Neural cell (in vitro differentiated cells): Measurements from ENCODE around the gene LPP. TPM values are rescaled to one million over a fixed set of nuclear protein-coding genes. Genes with fewer than 3 reads are reported as not detected.
A peak's percentile ranks its signal among the peaks of the same experiment; 100 is the strongest.

ENCODE experiments used
- H2AFZ ChIP-seq: fragments of 200-600, 300-800 bp; sonication (generic), shearing (Covaris generic); 2 replicates; pipeline ENCODE4 v1.6.0; 2014; ENCODE audit warnings: low read depth, mild to moderate bottlenecking, antibody characterized with exemption, low read length, moderate library complexity
- H3F3A ChIP-seq: fragments of 200-600 bp; shearing (Covaris generic); 2 replicates; pipeline ENCODE4 v1.6.1; 2016; ENCODE audit warnings: mild to moderate bottlenecking, moderate library complexity, mixed read lengths, antibody characterized with exemption, low read length; ENCODE audit not compliant: insufficient read depth, poor library complexity, severe bottlenecking
- H3K27ac ChIP-seq: fragments of 200-600, 300-800 bp; sonication (generic), shearing (Covaris generic); 2 replicates; pipeline ENCODE4 v1.5.1; 2014; ENCODE audit warnings: mild to moderate bottlenecking, low read length, moderate library complexity
- H3K27me3 ChIP-seq: fragments of 300-800, 200-600 bp; sonication (generic), shearing (Covaris generic); 2 replicates; pipeline ENCODE4 v1.6.0; 2014; ENCODE audit warnings: mild to moderate bottlenecking, low read depth, low read length, moderate library complexity; ENCODE audit not compliant: insufficient read depth
- H3K36me3 ChIP-seq: fragments of 300-800, 200-600 bp; sonication (generic), shearing (Covaris generic); 2 replicates; pipeline ENCODE4 v1.5.1; 2014; ENCODE audit warnings: mild to moderate bottlenecking, antibody characterized with exemption, low read length, moderate library complexity; ENCODE audit not compliant: insufficient read depth
- H3K4me2 ChIP-seq: fragments of 300-800, 200-600 bp; sonication (generic), shearing (Covaris generic); 2 replicates; pipeline ENCODE4 v1.6.0; 2014; ENCODE audit warnings: mild to moderate bottlenecking, low read length
- H3K4me3 ChIP-seq: fragments of 300-800, 200-600 bp; sonication (generic), shearing (Covaris generic); 2 replicates; pipeline ENCODE4 v1.5.1; 2014; ENCODE audit warnings: mild to moderate bottlenecking, low read length, moderate library complexity
- H3K79me2 ChIP-seq: fragments of 200-600 bp; shearing (Covaris generic); replicated peaks from 2 replicates; pipeline ENCODE4 v1.6.0; 2014; ENCODE audit warnings: mild to moderate bottlenecking, low read length, moderate library complexity; ENCODE audit not compliant: insufficient read depth
- H3K9ac ChIP-seq: fragments of 300-800, 200-600 bp; sonication (generic), shearing (Covaris generic); 2 replicates; pipeline ENCODE4 v1.6.1; 2016; ENCODE audit warnings: mild to moderate bottlenecking, low read length, mixed read lengths
- H3K9me2 ChIP-seq: fragments of 200-600 bp; shearing (Covaris generic); 2 replicates; pipeline ENCODE4 v1.6.1; 2016; ENCODE audit warnings: mild to moderate bottlenecking, low read length, mixed read lengths; ENCODE audit not compliant: insufficient read depth
- H3K9me3 ChIP-seq: fragments of 200-600, 300-800 bp; sonication (generic), shearing (Covaris generic); 2 replicates; pipeline ENCODE4 v1.6.1; 2016; ENCODE audit warnings: mild to moderate bottlenecking, mixed run types, low read length, moderate library complexity, mixed read lengths
- H4K20me1 ChIP-seq: fragments of 200-600 bp; shearing (Covaris generic); 2 replicates; pipeline ENCODE4 v1.6.1; 2016; ENCODE audit warnings: mild to moderate bottlenecking, mixed run types; ENCODE audit not compliant: insufficient read depth
- EP300 ChIP-seq: fragments of 450-650 bp; conservative IDR thresholded peaks from 2 replicates; pipeline ENCODE4 v1.6.1; 2014; ENCODE audit warnings: antibody characterized with exemption, mild to moderate bottlenecking, moderate library complexity; ENCODE audit not compliant: poor library complexity, severe bottlenecking
- EZH2 ChIP-seq: fragments of 200-600, 300-800 bp; shearing (Covaris generic), sonication (generic); IDR thresholded peaks from 2 replicates; pipeline ENCODE4 v1.6.1; 2014; ENCODE audit warnings: antibody characterized with exemption, low read length, borderline replicate concordance, mild to moderate bottlenecking; ENCODE audit not compliant: insufficient read depth, poor library complexity, severe bottlenecking
- MXI1 ChIP-seq: fragments of 450-650 bp; conservative IDR thresholded peaks from 2 replicates; pipeline ENCODE4 v1.6.1; 2014; ENCODE audit warnings: antibody characterized with exemption, mild to moderate bottlenecking; ENCODE audit not compliant: poor library complexity, severe bottlenecking
- POLR2AphosphoS5 ChIP-seq: IDR thresholded peaks from 2 replicates; pipeline ENCODE4 v1.6.1; 2012
- RAD21 ChIP-seq: fragments of 450-650 bp; conservative IDR thresholded peaks from 2 replicates; pipeline ENCODE4 v1.6.1; 2014; ENCODE audit warnings: antibody characterized with exemption, mild to moderate bottlenecking, moderate library complexity
- SMC3 ChIP-seq: fragments of 450-650 bp; conservative IDR thresholded peaks from 2 replicates; pipeline ENCODE4 v1.6.1; 2014; ENCODE audit warnings: antibody characterized with exemption, mild to moderate bottlenecking, moderate library complexity; ENCODE audit not compliant: poor library complexity
- TAF1 ChIP-seq: IDR thresholded peaks from 2 replicates; pipeline ENCODE4 v1.6.1; 2012; ENCODE audit warnings: low read depth
- polyA plus RNA-seq: library from polyadenylated mRNA; depleted of rRNA; stranded (reverse); fragments of >200 nt; gene quantifications from 2 replicates; pipeline ENCODE4 v1.2.3, GENCODE V29; 2014
- TF ChIP-seq, protein P1 (sequence below): fragments of 450-650 bp; IDR thresholded peaks from 2 replicates; pipeline ENCODE4 v1.5.1; 2014; ENCODE audit warnings: antibody characterized with exemption, mild to moderate bottlenecking, moderate library complexity; ENCODE audit not compliant: poor library complexity, severe bottlenecking
- TF ChIP-seq, protein P2 (sequence below): IDR thresholded peaks from 2 replicates; pipeline ENCODE4 v1.6.1; 2012; ENCODE audit warnings: borderline replicate concordance

The LPP gene
- polyA plus RNA-seq, 1 donor from 2014 or later: 3.0 TPM

DNA sequence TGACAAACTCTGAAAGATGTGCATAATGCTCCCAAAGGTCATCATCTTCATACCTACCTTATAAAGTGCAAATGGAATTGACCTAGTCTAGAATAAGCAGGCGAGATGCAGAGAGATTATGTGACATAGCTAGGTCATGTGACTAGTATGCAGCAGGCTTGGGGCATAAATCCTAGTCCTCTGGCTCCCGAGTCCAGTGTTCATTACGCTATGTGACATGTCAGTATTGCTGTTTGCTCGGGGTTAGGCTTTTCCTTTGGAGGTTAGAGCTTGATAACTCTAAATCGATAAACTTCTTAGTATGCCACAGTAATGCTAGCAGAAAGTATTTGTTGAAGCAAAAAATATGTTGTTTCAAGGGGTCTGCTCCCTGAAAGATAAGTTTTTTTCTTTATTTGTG is 536.1 kb downstream of the LPP start:
- no peaks in the 10 kb centered on the region for H4K20me1 ChIP-seq
- no peaks in the 10 kb centered on the region for H3K9me3 ChIP-seq
- H3K27me3 ChIP-seq: no peaks in the 10 kb centered on the region
- H3K79me2 ChIP-seq: no peaks in the 10 kb centered on the region
- no peak overlapping the region for H3K4me3 ChIP-seq
- H3K9me2 ChIP-seq: no peaks in the 10 kb centered on the region
- TF ChIP-seq EZH2 (no peak), SMC3 (no peak), POLR2AphosphoS5 (no peak), RAD21 (no peak), EP300 (no peak), TAF1 (no peak)
- TF ChIP-seq, protein P1, sequence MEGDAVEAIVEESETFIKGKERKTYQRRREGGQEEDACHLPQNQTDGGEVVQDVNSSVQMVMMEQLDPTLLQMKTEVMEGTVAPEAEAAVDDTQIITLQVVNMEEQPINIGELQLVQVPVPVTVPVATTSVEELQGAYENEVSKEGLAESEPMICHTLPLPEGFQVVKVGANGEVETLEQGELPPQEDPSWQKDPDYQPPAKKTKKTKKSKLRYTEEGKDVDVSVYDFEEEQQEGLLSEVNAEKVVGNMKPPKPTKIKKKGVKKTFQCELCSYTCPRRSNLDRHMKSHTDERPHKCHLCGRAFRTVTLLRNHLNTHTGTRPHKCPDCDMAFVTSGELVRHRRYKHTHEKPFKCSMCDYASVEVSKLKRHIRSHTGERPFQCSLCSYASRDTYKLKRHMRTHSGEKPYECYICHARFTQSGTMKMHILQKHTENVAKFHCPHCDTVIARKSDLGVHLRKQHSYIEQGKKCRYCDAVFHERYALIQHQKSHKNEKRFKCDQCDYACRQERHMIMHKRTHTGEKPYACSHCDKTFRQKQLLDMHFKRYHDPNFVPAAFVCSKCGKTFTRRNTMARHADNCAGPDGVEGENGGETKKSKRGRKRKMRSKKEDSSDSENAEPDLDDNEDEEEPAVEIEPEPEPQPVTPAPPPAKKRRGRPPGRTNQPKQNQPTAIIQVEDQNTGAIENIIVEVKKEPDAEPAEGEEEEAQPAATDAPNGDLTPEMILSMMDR: no peak
- TF ChIP-seq, protein P2, sequence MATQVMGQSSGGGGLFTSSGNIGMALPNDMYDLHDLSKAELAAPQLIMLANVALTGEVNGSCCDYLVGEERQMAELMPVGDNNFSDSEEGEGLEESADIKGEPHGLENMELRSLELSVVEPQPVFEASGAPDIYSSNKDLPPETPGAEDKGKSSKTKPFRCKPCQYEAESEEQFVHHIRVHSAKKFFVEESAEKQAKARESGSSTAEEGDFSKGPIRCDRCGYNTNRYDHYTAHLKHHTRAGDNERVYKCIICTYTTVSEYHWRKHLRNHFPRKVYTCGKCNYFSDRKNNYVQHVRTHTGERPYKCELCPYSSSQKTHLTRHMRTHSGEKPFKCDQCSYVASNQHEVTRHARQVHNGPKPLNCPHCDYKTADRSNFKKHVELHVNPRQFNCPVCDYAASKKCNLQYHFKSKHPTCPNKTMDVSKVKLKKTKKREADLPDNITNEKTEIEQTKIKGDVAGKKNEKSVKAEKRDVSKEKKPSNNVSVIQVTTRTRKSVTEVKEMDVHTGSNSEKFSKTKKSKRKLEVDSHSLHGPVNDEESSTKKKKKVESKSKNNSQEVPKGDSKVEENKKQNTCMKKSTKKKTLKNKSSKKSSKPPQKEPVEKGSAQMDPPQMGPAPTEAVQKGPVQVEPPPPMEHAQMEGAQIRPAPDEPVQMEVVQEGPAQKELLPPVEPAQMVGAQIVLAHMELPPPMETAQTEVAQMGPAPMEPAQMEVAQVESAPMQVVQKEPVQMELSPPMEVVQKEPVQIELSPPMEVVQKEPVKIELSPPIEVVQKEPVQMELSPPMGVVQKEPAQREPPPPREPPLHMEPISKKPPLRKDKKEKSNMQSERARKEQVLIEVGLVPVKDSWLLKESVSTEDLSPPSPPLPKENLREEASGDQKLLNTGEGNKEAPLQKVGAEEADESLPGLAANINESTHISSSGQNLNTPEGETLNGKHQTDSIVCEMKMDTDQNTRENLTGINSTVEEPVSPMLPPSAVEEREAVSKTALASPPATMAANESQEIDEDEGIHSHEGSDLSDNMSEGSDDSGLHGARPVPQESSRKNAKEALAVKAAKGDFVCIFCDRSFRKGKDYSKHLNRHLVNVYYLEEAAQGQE: no peak
- no peak overlapping the region for H3K9ac ChIP-seq
- H3K36me3 ChIP-seq: no peaks in the 10 kb centered on the region
- H3F3A ChIP-seq: no peaks in the 10 kb centered on the region
- no peak overlapping the region for H3K4me2 ChIP-seq
- H3K27ac ChIP-seq: no peak overlapping the region
- H2AFZ ChIP-seq: no peak overlapping the region

DNA sequence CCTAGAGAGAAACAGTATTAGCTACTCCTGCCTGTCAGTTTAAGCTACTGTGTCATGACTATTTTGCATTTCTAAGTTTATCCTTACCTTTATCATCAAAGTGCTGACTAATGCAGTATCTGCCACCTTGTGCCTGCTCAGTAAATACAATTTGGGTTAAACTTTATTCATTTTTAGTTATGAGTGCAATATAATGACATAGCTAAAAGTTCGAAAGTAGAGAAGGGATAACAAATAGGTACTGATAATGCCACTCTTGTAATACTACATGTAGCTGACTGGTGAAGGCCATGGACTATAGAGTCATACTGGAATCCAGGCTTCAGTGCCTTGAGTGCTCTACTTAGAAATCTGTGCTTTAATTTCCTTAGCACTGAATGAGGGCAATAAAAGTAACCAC is 537.0 kb downstream of the LPP start:
- Histone ChIP-seq H3K27ac (no peak overlapping the region), H3K27me3 (no peaks in the 10 kb centered on the region), H3F3A (no peaks in the 10 kb centered on the region), H3K9me2 (no peaks in the 10 kb centered on the region), H3K36me3 (no peaks in the 10 kb centered on the region), H3K9me3 (no peaks in the 10 kb centered on the region), H3K4me3 (no peak overlapping the region), H2AFZ (no peak overlapping the region), H3K4me2 (no peak overlapping the region), H4K20me1 (no peaks in the 10 kb centered on the region), H3K9ac (no peak overlapping the region), H3K79me2 (no peaks in the 10 kb centered on the region)
- no peak for TF ChIP-seq EZH2
- peak; percentile 53 for TF ChIP-seq SMC3
- no peak for TF ChIP-seq TAF1
- peak; percentile 37 for TF ChIP-seq RAD21
- no peak for TF ChIP-seq MXI1
- no peak for TF ChIP-seq EP300
- no peak for TF ChIP-seq POLR2AphosphoS5

DNA sequence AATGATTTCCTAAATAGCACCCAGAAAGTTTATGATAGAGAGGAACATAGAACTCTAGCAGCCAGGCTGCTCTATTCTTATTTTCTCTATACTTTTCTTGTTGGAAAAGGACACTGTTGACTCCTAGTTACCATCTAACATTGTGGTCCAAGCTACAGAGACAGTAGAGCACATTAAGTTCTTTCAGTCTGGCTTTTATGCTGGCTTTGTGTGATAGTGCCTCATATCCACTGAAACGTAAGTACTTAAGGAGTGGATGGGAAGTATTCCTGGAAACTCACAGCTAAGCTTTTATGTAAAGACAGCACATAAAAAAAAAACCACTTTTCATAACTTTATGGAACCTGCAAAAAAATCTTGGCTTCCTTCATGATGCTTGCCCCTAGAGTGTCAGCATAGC is 537.7 kb downstream of the LPP start:
- H4K20me1 ChIP-seq: no peaks in the 10 kb centered on the region
- no peaks in the 10 kb centered on the region for H3K79me2 ChIP-seq
- H3K36me3 ChIP-seq: no peaks in the 10 kb centered on the region
- H3K9me3 ChIP-seq: no peaks in the 10 kb centered on the region
- no peak overlapping the region for H2AFZ ChIP-seq
- H3K4me2 ChIP-seq: no peak overlapping the region
- H3K27ac ChIP-seq: no peak overlapping the region
- H3F3A ChIP-seq: no peaks in the 10 kb centered on the region
- H3K4me3 ChIP-seq: no peak overlapping the region
- H3K9ac ChIP-seq: no peak overlapping the region
- no peaks in the 10 kb centered on the region for H3K27me3 ChIP-seq
- no peaks in the 10 kb centered on the region for H3K9me2 ChIP-seq
- TF ChIP-seq RAD21 (no peak), POLR2AphosphoS5 (no peak), EP300 (no peak), SMC3 (no peak), EZH2 (no peak), MXI1 (no peak), TAF1 (no peak)
- TF ChIP-seq, protein P1: no peak
- TF ChIP-seq, protein P2: no peak
